GM13976 (cell line): Measurements from ENCODE around the gene TNFRSF19.

Source experiments
- DNase-seq: peaks from one replicate; pipeline ENCODE4 v3.0.0; 2012; ENCODE audit warnings: low spot score
- CTCF ChIP-seq: IDR thresholded peaks from 2 replicates; pipeline ENCODE4 v1.5.1; 2012; ENCODE audit warnings: borderline replicate concordance, mild to moderate bottlenecking; ENCODE audit not compliant: insufficient read depth; ENCODE audit errors: extremely low read depth, missing control alignments, control extremely low read depth
- in situ Hi-C: fragments of 300-500 bp; cut with MboI; formaldehyde crosslinking; loops from one replicate; pipeline ENCODE4 v1.12.0; 2022; ENCODE audit warnings: low sequenced_read_pairs, mixed read lengths, inconsistent platforms; ENCODE audit not compliant: unreplicated experiment

Gene TNFRSF19

DNA sequence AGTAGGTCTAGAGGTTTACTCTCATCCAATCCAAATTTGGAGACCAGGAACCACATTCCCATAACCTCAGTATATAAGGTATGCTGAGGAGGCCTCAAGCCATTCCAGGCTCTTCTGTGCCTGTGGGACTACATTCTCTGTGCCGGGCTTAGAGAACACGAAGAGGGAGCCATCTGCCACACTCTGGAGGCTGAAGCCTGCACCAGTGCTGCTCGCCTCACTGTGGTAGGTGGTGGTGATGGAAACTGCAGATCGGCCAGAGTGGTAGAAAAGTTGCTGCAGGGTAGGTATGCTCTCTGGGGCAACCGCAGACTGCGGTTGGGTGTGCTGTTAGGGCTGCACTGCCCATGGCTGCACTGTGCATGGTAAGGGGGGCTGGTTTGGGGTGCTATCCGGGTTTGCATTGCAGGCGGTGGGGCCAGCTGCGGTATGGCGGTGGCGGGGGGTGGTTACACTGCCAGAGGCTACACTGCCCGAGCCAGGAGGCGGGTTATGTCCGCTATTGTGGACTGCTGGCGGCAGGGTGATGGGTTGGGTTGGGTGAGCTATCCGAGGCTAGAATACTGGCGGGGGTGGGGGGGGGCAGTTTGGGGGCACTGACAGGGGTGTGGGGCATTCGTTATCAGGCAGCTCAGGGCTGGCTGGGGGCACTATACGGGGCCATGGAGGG, 145.0 kb downstream of the TNFRSF19 start:
- no peak for DNase-seq
- in situ Hi-C loops = no loop called here
- TF ChIP-seq CTCF = no peak

DNA sequence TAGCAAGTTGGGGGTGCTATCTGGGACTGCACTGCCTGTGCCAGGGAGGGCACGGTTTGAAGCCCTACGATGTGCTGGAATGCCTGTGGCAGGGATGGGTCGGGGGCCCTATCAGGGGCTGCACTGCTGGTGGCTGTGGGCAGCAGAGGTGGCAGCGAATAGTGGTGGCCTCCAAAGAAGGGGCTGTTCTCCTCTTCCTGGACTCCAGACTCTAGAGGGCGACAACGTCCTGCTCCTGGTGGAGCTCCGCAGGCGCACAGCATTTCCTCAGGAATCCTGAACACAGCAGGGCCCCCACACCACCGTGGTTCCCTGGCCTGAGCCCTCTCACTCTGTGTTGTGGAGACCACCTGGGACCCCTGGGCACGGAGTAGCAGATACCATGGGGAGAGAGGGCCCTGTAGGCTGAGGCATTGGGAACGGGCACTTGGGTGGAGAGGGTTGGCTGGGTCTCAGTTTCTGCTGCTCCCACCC, 145.6 kb downstream of the TNFRSF19 start:
- in situ Hi-C loops = no loop called here
- peak; percentile 13 for TF ChIP-seq CTCF
- DNase-seq = peak; percentile 53

GRCh38 chr13:23716401-23716800, 146.2 kb downstream of the TNFRSF19 start:
- no peak for DNase-seq
- TF ChIP-seq CTCF = no peak
- in situ Hi-C loops = no loop called here

- in situ Hi-C loops = no loop called here
- no peak for TF ChIP-seq CTCF
- DNase-seq = no peak
These were observed 148.8 kb downstream of the TNFRSF19 start for GRCh38 chr13:23718996-23719395.

GRCh38 chr13:23722726-23723453, 152.7 kb downstream of the TNFRSF19 start:
- no peak for DNase-seq
- in situ Hi-C loops = no loop called here
- TF ChIP-seq CTCF = no peak

DNA sequence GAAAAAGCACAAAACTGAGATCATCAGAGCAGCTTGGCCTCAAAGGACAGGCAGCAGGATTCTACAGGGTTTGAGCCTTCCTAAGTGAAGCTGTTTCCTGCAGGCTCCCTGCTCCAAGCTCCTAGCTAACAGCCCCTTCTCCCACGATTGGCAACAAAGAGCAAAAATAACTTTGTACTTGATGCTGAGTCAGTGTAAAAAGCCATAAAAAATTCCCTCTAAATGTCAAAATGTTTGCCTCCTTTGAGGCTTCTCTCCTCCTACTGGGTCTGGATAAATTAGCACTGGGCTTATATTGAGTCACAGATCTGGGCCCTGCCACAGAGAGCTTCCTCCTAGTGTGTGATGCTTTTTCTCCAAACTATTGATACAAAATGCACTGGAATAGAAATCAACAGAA, 153.3 kb downstream of the TNFRSF19 start:
- no peak for TF ChIP-seq CTCF
- in situ Hi-C loops = no loop called here
- no peak for DNase-seq
